Measurements from ENCODE around the gene TMEM266.

The TMEM266 gene

DNA sequence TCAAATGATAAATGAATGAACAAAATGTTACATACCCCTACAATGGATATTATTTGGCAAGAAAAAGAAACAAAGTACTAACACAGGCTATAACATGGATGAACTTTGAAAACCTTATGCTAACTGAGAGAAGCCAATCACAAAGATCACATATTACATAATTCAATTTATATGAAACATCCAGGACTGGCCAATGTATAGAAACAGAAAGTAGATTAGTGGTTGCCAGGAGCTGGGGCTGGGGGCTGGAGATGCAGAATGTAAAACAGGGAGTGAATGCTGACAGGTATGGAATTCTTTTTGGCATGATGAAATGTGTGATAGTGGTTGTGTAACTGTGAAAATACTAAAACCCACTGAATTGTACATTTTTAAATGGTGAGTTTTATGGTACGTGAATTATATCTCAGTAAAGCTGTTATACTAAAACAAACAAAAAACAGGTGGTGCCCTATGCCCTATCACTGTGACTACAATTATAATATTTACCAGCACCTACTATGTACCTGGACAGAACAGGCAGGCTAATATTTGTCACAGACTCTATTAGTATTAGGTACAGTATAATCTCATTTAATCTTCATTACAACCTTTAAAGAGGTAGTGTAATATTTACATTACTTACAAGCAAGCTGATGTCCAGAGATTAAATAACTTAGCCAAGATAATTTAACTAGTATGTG lies 161.4 kb downstream of the TMEM266 start:
- Histone ChIP-seq H3K27ac (no peak overlapping the region), H2AFZ (no peak overlapping the region), H3K9me3 (ENCODE audit: control insufficient read depth, low read length) (no peaks in the 10 kb centered on the region), H3K9ac (no peak overlapping the region), H3K4me3 (ENCODE audit: low read depth, low read length) (no peak overlapping the region), H3K36me3 (ENCODE audit: control insufficient read depth, insufficient read depth, low read length) (no peaks in the 10 kb centered on the region), H3K4me2 (ENCODE audit: low read length) (no peak overlapping the region), H3K27me3 (ENCODE audit: control insufficient read depth, insufficient read depth, low read length) (no peaks in the 10 kb centered on the region), H3K79me2 (no peaks in the 10 kb centered on the region), H3K4me1 (no peaks in the 10 kb centered on the region)
- TF ChIP-seq, protein P1, sequence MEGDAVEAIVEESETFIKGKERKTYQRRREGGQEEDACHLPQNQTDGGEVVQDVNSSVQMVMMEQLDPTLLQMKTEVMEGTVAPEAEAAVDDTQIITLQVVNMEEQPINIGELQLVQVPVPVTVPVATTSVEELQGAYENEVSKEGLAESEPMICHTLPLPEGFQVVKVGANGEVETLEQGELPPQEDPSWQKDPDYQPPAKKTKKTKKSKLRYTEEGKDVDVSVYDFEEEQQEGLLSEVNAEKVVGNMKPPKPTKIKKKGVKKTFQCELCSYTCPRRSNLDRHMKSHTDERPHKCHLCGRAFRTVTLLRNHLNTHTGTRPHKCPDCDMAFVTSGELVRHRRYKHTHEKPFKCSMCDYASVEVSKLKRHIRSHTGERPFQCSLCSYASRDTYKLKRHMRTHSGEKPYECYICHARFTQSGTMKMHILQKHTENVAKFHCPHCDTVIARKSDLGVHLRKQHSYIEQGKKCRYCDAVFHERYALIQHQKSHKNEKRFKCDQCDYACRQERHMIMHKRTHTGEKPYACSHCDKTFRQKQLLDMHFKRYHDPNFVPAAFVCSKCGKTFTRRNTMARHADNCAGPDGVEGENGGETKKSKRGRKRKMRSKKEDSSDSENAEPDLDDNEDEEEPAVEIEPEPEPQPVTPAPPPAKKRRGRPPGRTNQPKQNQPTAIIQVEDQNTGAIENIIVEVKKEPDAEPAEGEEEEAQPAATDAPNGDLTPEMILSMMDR (IDR thresholded peaks at IDR 0.05): no peak

DNA sequence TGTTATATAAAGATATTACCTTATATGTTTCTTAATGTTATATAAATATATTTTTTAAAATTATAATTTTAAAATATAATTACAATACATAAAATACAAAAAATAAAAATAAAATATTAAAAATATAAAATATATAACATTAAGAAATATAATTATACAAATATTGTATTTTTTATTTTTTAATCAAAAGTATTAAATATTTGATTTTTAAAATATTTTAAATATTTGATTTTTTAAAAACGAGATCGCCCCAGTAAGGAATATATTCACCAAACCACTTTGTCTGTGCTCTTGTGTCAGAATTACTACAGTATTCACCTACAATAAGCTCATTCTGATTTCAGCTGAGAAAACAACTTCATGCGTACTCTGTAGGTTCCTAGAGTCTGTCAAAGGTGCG lies 162.4 kb downstream of the TMEM266 start:
- Histone ChIP-seq H3K9ac (no peak overlapping the region), H3K4me3 (ENCODE audit: low read depth, low read length) (no peak overlapping the region), H3K36me3 (ENCODE audit: control insufficient read depth, insufficient read depth, low read length) (no peaks in the 10 kb centered on the region), H3K4me1 (no peaks in the 10 kb centered on the region), H3K9me3 (ENCODE audit: control insufficient read depth, low read length) (no peaks in the 10 kb centered on the region), H2AFZ (no peak overlapping the region), H3K79me2 (no peaks in the 10 kb centered on the region), H3K27me3 (ENCODE audit: control insufficient read depth, insufficient read depth, low read length) (no peaks in the 10 kb centered on the region), H3K4me2 (ENCODE audit: low read length) (no peak overlapping the region), H3K27ac (no peak overlapping the region)
- TF ChIP-seq, protein P1 (IDR thresholded peaks at IDR 0.05): no peak

- H3K4me2 ChIP-seq (ENCODE audit: low read length): no peak overlapping the region
- H3K9ac ChIP-seq: no peak overlapping the region
- H2AFZ ChIP-seq: no peak overlapping the region
- H3K36me3 ChIP-seq (ENCODE audit: control insufficient read depth, insufficient read depth, low read length): no peaks in the 10 kb centered on the region
- H3K4me1 ChIP-seq: no peaks in the 10 kb centered on the region
- TF ChIP-seq, protein P1 (IDR thresholded peaks at IDR 0.05): no peak
- H3K4me3 ChIP-seq (ENCODE audit: low read depth, low read length): no peak overlapping the region
- no peaks in the 10 kb centered on the region for H3K79me2 ChIP-seq
- H3K27ac ChIP-seq: no peak overlapping the region
- H3K9me3 ChIP-seq (ENCODE audit: control insufficient read depth, low read length): no peaks in the 10 kb centered on the region
- no peaks in the 10 kb centered on the region for H3K27me3 ChIP-seq (ENCODE audit: control insufficient read depth, insufficient read depth, low read length)
Measured at GRCh38 chr15:76223521-76223920, 163.7 kb downstream of the TMEM266 start.

DNA sequence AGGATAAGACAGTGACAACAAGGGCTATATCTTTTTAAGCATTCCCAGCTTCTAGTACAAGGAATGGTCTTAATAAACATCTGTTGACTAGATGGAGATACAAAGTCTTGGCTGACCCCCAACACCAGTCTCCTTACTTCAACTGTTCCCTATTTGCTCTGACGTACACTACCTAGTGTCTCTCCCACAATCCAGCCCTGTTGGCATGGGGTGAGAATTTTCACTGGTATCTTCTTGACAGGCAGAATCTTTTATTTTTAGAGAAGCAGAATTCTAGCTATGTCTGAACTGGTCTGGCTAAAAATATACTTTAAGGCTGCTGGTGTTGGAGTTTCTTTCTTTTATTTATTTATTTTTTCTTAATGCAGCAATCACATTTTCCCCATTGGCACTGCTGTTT lies 169.5 kb downstream of the TMEM266 start:
- Histone ChIP-seq H3K4me1 (no peaks in the 10 kb centered on the region), H3K27ac (no peak overlapping the region), H3K9me3 (ENCODE audit: control insufficient read depth, low read length) (no peaks in the 10 kb centered on the region), H2AFZ (no peak overlapping the region), H3K36me3 (ENCODE audit: control insufficient read depth, insufficient read depth, low read length) (no peaks in the 10 kb centered on the region), H3K4me2 (ENCODE audit: low read length) (no peak overlapping the region), H3K9ac (no peak overlapping the region), H3K27me3 (ENCODE audit: control insufficient read depth, insufficient read depth, low read length) (no peaks in the 10 kb centered on the region), H3K4me3 (ENCODE audit: low read depth, low read length) (no peak overlapping the region), H3K79me2 (no peaks in the 10 kb centered on the region)
- TF ChIP-seq, protein P1 (IDR thresholded peaks at IDR 0.05): no peak

- Histone ChIP-seq H3K9ac (no peak overlapping the region), H3K27ac (no peak overlapping the region), H3K4me2 (ENCODE audit: low read length) (no peak overlapping the region), H3K36me3 (ENCODE audit: control insufficient read depth, insufficient read depth, low read length) (no peaks in the 10 kb centered on the region), H3K4me1 (no peaks in the 10 kb centered on the region), H2AFZ (no peak overlapping the region), H3K9me3 (ENCODE audit: control insufficient read depth, low read length) (no peaks in the 10 kb centered on the region), H3K4me3 (ENCODE audit: low read depth, low read length) (no peak overlapping the region), H3K79me2 (no peaks in the 10 kb centered on the region), H3K27me3 (ENCODE audit: control insufficient read depth, insufficient read depth, low read length) (no peaks in the 10 kb centered on the region)
- TF ChIP-seq, protein P1 (IDR thresholded peaks at IDR 0.05): no peak
Measured at GRCh38 chr15:76233921-76234320, 174.1 kb downstream of the TMEM266 start.
